Activated T-cell treated with anti-CD3 and anti-CD28 coated beads, Interleukin-2, amount 50 U/mL, for 48 hours (primary cell): ENCODE results near the gene ESCO1.

ENCODE experiments used
- DNase-seq, 2 experiments: peaks; one replicate each; pipeline ENCODE4 v3.0.0-alpha.2; 2020

Gene ESCO1

DNA sequence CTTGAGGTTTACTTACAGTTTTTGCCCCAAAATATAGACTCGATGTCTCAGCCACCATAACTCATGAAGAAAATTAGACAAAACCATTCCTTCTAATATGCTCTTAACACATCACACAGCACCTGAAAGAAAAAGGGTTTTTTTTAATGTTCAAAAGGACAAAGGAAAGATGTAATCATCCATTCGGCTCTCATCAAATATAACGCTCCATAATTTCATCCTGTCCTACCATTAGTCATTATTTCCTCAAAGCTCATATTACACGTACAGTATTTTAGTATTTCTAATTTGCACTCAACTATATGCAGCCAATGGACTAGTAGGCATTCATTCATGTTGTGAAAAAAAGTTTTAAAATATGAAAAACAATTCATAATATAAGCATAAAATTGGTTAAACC, 24.8 kb downstream of the ESCO1 start:
- DNase-seq = no peak

DNA sequence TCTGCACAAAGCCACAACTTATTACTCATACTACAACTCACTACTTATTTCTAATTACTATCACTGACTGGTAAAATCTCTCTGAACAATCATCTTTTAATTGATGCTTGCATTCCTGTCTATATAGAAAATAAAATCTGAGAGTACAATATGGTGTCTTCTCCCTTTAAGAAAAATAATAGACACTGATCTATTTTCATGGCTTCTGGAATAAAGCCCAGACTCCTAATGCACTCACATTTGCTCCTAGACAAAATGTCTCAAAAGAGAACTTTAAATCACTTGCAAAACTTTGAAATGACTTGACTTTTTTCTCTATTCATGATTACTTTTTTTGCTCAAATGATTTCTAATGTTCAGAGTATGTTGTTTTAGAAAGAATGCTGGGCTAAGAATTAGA, 28.7 kb downstream of the ESCO1 start:
- no peak for DNase-seq

DNA sequence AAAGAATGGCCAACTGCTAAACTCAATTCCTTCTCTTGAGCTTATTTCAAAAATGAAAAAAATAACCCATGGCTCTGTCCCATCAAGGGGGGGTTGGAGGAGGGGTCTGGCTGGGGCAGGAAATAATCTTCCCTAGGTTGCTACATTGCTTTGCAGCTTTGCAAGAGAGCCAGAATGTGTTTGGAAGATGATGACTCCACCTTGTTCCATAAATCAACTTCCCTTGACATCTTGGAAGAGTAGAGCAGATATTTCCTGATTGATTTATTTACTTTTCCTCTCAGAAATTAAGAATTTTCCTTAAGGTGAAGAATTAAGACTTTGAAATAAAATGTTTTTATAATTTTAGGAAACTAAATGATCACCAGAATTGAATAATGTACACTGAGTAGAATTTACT, 41.3 kb downstream of the ESCO1 start:
- DNase-seq = no peak

DNA sequence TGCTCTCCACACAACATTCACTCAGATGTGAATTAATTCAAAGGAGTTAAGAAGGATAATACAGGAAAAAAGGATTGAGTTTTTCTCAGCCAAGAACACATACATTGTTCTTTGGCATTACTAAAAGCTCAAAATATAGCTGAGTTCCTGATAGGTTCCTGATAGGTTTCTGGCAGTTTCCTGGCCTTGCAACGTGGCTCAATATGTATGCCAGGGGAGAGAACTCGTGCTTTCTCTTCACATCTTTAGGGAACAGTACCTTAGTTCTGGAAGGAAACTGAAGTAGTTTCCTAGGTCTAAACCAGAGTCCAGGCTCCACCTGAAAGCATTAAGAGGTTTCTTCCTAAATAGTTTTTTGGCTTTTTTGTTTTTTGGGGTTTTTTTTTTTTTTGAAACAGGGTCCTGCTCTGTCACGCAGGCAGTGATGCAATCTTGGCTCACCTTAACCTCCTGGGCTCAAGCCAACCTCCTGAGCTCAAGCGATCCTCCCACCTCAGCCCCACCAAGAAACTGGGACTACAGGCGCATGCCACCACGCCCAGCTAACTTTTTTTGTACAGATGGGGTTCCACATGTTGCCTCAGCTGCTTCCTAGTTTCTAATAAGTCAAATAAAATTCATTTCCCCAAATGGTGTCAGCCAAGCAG, 42.8 kb downstream of the ESCO1 start:
- no peak for DNase-seq

DNA sequence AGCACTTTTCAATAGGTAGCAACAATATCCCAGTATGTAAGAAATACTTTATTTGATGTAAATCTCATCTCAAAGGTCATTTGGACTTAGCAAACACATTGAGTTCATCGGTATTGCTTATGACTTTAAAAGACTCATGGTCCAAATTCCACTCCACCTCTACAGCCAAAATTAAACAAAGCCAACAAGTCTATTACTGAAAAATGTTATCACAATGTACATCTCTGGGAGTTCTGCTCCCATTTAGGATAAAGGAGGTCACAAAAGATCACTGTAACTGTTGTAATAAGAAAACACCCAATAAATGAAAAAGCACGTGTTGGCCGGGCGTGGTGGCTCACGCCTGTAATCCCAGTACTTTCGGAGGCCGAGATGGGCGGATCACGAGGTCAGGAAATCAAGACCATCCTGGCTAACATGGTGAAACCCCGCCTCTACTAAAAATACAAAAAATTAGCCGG, 50.0 kb downstream of the ESCO1 start:
- DNase-seq = no peak

DNA sequence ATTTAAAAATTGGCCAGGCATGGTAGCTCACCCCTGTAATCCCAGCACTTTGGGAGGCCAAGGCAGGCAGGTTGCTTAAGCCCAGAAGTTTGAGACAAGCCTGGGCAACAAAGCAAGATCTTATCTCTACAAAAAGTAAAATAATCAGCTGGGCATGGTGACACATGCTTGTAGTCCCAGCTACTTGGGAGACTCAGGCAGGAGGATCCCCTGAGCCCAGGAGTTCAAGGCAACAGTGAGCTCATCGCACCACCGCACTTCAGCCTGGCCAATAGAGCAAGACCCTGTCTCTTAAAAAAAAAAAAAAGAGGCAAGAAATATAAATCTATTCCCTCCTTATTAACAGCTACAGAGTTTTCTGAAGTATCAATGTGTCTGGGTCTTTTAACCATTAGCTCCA, 51.9 kb downstream of the ESCO1 start:
- DNase-seq = no peak

DNA sequence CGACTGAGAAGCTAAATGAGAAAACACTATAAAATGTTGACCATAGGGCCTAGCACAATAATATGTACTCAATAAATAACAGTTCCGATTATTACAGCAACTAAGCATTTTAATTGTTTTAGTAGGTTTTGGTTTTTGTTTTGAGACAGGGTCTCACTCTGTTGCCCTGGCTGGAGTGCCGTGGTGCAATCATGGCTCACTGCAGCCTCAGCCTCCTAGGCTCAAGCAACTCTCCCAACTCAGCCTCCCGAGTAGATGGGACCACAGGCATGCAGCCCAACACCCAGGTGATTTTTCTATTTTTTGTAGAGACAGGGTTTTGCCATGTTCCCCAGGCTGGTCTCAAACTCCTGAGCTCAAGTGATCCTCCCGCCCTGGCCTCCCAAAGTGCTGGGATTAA, 54.1 kb downstream of the ESCO1 start:
- DNase-seq = no peak

DNA sequence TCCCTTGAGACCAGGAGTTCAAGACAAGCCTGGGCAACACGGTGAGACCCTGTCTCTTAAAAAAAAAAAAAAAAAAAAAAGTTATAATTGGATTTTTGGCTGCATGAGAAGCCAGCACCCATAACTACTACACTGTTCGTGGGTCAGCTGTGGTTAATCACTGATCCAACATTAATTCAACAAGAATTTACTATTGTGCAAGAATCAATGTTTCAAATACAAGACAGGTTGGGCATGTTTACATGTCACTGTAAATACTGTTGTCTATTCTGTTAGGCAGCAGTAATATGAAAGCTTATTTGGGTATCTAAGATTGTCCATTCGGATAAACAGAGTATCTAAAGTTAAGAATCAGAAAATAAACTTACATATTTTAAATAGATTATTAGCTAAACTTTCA, 62.3 kb downstream of the ESCO1 start:
- DNase-seq = no peak

DNA sequence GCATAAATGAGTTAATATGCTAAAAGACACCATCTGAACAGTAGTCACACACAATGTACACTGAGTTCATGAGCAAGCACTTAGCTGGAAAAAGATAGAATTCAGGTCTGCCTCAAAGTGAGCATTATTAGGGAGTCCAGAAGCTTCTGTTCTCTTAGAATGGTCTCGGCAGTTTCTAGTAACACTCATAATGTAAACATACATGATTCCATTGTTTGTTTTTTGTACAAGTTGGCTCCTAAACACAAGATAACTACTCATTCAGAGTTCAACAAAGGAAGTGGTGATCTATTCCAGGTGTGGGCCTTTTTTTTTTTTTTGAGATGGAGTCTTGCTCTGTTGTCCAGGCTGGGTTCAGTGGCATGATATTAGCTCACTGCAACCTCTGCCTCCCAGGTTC, 66.2 kb downstream of the ESCO1 start:
- DNase-seq = no peak

DNA sequence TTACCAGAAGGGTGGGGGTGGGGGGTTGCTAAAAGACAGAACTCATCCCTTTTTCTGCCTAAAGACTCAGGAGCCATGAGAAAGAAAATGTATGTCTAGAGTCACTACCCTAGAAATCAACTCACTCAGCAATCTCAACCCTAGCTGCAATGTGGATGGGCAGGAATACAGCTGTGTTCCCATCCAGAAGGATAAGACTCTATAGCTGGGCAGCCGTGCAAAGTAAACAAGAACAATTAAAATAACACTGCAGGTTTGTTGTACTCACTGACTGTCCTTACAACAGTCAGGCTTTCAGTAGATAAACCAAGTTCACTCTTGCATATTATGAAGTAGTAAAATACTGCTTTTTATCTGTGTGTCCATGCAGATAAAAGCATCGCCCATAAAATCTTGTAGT, 74.0 kb downstream of the ESCO1 start:
- DNase-seq = no peak

DNA sequence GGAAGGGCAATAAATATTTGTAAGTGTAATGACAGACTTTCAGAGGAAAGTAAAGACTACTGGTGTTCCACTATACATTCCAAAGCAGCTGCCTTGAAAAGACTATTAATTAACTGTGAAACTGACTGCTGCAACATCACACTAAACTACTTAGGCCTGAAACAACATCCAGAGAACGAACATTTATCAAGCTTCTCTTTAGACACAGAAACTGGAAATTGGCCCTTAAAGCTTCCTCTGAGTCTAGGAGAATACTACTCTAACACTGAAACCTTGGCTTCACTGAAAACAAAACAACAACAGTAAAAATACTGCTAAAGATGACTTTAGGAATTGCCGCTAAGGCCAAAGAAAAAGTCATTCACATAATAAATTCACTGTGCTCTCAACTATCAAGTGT, 74.6 kb downstream of the ESCO1 start:
- DNase-seq = no peak

DNA sequence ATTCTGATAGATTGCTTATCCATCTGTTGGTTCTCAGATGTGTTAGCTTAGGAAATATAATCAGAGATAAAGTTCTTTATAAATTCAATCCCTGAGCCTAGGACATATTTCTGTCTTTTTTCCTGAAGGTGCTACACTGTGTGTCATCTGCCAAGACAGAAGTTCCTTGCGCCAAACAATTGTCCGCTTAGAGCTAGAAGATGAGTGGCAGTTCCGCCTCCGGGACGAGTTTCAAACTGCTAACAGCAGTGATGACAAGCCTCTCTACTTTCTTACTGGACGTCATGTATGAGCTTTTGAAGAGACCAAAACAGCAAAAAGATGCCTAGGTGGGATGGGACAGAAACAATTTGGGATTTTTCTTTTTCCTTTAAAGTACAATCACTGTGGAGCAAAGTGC, 78.0 kb downstream of the ESCO1 start:
- DNase-seq = no peak

DNA sequence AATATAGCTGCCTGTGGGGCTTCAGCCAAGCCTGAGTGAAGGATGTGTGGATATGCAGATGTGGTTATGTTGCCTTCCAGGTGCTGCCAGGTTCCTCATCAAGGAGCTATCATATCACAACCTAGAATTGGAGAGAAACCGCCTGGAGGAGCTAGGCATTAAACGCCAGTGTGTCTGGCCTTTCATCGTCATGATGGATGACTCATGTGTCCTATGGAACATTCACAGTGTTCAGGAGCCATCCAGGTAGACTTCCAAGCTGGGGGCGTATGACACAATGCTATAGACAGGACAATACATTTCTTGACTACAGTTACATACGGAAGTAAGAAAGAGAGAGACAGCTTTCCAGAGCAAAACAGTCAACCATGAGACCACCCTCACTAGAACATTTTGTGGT, 86.8 kb downstream of the ESCO1 start:
- no peak for DNase-seq

DNA sequence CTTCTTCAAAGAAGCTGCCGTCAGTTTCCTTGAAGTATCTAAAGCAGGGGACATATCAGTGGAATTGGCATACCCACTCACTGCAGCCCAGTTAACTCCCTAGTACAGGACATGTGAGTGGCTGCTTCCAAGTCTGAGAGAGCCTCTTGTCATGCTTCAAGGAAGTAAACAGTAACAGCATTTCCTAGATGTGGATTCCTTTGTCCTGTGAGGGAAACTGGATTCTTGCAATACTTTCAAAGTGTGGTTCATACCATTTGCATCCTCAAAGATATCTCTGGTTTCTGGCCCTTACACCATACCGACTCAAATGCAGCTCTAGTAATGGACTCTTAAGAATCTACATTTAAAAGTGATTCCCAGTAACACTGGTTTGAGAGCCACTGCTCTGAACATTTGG, 87.2 kb downstream of the ESCO1 start:
- no peak for DNase-seq

DNA sequence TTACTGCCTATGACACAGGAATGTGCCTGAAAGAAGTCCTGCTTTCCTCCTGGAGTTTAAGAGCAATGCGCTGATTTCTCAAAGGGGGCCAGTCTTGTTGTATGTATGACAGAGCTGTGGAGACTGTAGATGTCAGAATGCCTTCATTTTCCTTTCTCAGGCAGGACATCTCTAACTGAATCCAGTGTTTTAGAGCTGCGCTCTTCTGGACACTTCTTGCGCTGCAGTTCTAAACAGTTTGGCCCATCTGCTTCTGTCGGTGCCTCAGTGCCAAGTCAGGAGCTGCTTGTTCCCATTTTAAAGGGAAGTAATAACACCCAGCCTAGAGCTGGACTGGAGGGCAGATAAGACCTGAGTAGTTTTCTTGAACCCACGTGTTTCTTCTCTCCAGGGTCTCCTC, 91.4 kb downstream of the ESCO1 start:
- no peak for DNase-seq

DNA sequence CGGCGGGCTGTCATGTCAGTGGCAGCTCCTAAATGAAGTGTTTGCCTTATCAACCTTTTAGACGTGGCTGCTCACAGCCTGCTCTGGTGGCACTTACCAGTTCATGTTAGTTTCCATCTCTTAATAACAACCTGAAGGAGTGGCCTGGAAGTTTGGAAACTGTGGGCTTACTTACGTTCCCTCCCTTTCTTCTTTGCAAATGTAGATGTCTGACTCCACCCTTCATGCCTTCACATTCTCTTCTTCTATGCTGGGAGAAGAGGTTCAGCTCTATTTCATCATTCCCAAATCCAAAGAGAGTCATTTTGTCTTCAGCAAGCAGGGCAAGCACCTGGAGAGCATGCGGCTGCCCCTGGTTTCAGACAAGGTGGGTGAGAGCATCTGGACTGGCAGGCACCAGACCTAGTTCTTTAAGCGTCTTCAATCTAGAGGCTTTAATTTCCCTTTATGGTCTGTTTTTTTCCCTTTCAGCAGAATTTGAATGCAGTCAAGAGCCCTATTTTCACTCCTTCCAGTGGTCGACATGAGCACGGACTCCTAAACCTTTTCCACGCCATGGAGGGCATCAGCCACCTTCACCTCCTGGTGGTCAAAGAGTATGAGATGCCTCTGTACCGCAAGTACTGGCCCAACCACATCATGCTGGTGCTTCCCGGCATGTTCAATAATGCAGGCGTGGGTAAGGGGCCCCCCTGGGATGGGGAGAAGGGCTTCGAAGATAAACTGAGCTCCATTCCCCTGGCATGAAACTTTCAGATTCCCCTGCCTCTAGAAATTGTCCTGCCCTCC, 92.4 kb downstream of the ESCO1 start:
- no peak for DNase-seq

DNA sequence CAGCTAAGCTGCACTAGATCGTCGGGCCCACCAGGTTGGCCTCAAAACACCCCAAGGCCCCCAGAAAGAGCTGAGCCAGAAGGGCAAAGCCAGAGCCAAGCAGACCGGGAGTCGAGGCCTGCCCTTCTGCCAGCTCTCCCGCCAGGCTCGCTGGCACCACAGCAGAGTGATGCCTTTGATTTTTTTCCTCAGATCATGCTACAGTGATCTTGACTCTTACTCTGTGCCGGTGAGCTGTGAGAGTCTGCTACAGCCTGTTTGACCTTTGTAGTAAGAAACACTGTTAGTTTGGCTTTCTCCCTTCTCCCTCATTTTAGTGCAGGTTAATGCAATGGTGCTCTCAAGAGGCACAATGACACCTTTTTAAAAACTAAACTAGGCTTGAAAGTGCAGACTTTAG, 97.8 kb downstream of the ESCO1 start:
- no peak for DNase-seq

DNA sequence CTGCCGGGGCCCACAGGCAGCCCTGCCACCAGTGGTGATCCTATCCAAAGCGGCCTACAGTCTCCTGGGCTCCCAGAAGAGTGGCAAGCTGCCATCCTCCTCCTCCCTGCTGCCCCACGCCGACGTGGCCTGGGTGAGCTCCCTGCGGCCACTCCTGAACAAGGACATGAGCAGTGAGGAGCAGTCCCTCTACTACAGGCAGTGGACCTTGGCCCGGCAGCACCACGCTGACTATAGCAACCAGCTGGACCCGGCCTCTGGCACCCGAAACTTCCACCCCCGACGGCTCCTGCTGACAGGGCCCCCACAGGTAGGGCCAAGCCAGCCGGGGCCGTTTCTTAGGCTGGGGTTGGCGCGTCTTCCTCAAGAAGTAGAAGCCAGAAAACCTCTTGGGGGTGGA, 100.5 kb downstream of the ESCO1 start:
- no peak for DNase-seq

DNA sequence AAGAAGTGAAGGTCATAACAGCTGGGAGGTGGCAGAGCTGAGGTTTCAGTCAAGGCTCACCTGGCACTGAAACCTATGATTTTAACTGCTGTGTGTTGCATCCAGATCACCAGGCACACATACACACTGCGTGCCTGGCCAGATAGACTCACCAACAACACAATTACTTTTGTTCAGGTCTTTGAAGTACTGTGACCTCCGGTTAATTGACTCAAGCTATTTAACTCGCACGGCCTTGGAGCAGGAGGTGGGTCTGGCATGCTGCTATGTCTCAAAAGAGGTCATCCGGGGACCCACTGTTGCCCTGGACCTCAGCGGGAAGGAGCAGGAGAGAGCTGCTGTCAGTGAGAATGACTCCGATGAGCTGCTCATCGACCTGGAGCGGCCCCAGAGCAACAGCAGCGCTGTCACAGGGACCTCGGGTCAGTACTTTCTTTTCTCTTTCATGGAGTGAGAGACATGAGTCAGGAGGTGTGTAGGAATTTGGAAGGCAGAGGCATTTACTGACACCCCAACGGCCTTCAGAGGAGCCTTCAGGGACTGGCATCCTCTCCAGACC, 104.1 kb downstream of the ESCO1 start:
- DNase-seq = no peak

DNA sequence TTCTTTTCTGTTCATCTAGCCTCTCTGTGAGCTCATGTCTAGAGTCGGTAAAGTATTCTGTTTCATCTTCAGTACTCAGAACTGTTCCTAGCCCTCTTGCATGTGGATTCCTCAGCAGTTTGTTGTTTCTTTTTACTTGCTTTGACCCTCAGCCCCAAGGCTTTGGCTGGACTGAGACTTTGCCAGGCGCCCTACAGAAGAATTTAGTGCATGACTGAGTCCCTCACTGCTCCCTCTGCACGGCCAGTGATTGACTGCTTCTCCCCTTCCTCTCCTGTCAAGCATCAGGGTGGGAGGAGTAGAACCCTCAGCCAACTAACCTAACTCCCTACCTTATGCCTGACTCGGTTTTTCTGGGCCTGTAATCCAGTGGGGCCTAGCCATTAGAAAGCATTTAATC, 109.8 kb downstream of the ESCO1 start:
- no peak for DNase-seq

DNA sequence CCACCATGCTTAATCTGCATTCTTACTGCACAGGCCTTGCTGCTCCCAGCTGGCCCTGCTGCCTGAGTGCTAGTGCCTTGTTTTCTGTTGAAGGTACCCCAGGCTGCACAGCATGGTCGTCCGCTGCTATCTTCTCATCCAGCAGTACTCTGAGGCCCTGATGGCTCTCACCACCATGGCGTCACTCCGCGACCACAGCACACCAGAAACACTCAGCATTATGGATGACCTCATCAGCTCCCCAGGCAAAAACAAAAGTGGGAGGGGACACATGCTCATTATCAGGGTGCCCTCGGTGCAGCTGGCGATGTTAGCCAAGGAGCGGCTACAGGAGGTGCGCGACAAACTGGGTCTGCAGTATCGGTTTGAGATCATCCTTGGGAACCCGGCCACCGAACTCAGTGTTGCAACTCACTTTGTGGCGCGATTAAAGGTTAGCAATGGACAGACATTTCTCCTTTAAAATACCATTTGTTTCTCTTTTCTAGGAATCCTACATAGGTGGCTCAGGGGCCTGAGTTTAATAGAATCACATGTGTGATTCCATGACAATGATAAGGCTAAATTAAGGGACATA, 110.5 kb downstream of the ESCO1 start:
- DNase-seq = no peak

DNA sequence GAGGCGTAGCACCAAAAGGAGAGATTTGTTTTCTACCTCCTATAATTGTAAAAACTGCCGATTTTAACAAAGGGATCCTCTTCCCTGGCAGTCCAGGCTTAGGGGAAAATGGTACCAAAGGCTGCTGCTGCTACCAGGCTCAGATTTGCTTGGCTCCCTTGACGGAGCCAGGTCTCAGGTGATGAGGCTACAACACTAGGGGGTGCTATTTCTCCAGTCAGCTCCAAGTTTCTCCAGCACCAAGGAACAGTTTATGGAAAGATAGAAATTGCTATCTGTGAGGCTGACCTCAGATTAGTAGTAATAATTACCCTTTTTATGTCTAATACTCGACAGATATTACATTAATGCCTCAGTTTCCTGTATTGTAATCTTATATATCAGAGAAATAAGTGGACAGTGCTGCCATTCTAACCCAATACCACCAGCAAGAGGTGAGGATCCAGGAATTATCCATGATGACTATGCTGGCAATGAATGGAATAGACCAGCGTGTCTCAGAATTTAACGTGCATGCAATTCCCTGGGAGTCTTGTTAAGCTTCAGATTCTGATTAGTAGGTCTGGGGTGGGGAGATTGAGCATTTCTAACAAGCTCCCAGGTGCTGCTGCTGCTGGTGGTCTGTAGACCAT, 111.3 kb downstream of the ESCO1 start:
- peak in 1 of 2 experiments; percentile 30 for DNase-seq

DNA sequence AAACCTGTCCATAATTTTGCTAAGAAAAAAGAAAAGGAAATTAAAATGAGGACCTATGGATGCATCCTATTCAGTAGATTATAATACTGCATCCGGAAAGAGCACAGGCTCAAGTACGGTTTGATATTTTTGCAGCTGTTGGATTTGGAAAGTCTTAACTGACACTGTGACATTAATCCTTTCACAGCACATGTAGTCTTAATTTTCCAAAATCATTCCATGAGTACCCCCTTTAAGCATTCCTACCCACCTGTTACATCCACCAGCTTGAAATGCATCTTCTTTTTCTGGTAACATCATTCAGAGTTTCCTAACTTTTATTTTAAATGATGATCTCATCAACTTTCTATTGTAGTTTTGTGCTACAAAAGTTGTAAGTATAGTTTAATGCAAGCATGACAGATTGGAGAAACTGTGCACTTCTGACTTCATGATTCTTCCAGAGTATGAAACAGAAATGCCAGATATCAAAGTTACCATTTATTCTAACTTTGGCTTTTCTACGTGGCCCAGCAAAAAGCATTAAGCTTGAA, 113.5 kb downstream of the ESCO1 start:
- DNase-seq = no peak
